NCI-H2029 (cell line): Measurements from ENCODE around the gene RAPGEF6.
"Not testable (repeated sequence)": the region's sequence is repeated elsewhere in the genome, so short reads cannot be mapped to it uniquely, and the experiment has no call there.

Experiments used
- DNase-seq: peaks from one replicate; lab custom pipeline; 2025; lab: John Stamatoyannopoulos, UW

Gene RAPGEF6

DNA sequence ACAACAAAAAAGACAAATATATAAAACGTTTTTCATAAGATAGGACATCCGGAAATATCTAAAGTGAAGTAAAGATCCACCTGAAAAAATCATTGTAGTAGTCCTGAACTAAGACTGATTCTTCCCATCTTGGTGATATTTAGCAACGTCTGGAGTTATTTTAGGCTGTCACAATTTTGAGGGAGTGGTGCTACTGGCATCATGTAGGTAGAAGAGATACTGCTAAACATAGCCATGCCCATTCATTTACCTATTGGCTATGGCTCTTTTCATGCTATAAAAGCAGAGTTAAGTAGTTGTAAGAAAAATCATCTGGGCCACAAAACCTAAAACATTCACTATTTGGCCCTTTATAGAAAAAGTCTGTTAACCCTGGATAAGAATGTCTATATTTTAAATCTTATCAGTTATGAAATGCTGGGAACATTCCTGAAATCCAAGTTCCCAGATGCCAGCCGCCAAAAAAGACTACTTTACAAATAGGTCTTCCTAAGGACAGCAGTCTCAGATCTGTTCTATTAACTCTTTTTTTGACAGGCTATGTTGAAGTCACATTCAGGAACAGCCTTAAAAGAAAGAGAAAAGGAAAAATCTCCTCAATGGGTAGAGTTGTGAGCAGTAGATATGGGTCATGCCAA lies 27.0 kb downstream of the RAPGEF6 start:
- DNase-seq: no peak

DNA sequence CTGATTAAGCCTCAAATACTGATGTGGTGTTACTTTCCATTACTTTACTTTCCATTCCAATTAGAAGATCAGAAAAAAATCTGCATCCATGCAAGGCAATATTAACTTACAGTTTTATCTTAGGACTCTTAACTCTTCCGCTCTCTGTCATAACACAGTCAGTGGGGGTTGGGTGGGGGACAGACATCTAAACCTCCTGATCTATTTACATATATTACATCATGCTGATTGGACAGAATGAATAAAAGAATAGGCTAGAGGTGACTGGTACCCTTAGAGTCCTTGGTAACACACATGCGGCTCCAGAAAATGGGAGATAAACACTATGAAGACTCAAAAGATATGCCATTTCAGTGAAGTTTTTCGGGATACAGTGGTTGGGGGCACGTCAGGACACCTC lies 27.6 kb downstream of the RAPGEF6 start:
- no peak for DNase-seq

DNA sequence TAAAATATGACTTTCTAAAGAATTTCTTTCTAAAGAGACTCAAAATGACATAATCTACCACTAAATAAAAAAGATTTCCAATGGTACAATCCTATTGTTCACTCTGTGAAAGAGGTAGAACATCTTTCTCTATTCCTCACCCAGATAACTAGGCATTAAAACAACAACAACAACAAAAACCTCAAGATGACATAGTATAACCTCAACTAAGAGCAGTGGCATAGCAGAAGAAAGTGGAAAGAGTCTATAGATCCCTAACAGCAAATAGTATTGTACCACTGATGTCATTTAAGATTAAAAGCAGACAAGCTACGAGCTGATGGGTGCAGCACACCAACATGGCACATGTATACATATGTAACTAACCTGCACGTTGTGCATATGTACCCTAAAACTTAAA lies 29.9 kb downstream of the RAPGEF6 start:
- no peak for DNase-seq

DNA sequence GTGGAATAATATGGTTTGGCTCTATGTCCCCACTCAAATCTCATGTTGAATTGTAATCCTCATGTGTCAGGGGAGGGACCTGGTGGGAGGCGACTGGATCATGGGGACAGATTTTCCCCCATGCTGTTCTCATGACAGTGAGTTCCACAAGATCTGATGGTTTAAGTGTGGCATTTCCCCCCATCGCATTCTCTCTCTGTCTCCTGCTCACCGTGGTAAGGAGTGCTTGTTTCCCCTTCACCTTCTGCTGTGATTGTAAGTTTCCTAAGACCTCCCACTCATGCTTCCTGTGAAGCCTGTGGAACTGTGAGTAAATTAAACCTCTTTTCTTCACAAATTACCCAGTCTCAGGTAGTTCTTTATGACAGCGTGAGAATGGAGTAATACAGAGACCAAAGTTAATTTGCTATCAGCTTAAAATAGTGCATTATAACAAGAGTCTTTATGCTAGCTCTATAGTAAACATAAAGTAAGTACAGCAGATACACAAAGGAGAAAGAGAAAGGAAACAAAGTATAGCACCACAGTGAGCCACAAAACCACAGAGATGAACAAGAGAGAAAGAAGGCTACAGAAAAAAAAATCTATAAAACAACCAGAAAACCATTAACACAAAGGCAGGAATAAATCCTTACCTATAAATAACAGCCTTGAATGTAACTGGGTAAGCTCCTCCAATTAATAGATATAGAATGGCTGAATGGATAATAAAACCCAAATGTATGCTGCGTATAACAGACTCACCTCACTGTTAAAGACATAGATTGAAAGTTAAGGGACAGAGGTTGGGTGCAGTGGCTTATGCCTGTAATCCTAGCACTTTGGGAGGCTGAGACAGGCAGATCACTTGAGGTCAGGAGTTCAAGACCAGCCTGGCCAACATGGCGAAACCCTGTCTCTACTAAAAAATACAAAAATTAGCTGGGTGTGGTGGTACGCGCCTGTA lies 39.7 kb downstream of the RAPGEF6 start:
- DNase-seq: no peak

DNA sequence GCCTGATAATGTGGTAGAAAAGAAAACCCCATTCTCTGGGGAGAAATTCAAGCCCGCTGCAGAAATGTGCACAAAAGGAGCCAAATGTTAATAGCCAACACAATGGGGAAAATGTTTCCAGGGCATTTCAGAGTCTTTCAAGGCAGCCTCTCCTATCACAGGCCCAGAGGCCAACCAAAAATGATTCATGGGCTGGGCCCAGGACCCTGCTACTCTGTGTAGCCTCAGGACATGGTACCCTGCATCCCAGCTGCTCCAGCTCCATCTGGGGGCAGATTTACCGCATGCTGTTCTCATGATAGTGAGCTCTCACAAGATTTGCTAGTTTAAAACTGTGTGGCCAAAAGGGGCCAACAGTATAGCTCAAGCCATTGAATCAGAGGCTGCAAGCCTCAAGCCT lies 41.1 kb downstream of the RAPGEF6 start:
- no peak for DNase-seq

DNA sequence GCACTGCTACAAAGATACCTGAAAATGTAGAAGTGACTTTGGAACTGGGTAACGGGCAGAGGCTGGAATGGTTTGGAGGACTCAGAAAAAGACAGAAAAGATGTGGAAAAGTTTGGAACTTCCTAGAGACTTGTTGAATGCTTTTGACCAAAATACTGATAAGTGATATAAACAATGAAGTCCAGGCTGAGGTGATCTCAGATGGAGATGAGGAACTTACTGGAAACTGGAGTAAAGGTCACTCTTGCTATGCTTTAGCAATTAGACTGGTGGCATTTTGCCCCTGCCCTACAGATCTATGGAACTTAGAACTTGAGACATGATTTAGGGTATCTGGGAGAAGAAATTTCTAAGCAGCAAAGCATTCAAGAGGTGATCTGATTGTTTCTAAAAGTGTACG lies 41.6 kb downstream of the RAPGEF6 start:
- not testable (repeated sequence) for DNase-seq

DNA sequence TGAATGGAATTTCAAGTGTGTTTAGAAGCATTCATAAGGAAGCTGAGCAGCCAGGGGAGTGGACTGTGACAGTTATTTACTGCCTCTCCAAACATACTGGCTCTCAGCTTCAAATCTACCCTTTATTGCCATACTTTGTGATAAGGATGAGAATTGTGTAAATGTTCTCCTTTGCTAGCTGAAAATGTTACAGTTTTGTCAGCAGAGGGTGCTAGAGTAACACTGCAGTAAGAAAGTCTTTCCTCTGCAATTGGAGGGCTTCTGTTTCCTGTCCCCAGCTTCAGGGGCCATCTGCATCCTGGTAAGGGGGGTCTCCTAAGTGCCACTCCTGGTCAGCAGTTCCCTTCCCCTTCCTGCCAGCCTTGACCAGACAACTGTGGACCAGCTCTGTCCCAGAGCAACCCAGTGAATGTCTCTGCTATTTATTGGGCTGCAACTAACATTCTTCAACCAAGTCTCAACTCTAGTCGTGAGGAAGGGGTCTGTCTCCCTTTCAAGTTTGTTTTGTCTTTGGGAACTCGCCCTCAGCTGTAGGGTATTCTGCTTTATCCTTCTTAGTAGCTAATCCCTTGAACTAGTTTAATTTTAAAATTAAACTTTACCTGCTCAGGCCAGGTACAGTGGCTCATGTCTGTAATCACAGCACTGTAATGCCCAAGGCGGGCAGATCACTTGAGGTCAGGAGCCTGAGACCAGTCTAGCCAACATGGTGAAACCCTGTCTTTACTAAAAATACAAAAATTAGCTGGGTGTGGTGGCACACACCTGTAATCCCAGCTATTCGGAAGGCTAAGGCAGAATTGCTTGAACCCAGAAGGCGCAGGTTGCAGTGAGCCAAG lies 45.3 kb downstream of the RAPGEF6 start:
- DNase-seq: peak; percentile 22

DNA sequence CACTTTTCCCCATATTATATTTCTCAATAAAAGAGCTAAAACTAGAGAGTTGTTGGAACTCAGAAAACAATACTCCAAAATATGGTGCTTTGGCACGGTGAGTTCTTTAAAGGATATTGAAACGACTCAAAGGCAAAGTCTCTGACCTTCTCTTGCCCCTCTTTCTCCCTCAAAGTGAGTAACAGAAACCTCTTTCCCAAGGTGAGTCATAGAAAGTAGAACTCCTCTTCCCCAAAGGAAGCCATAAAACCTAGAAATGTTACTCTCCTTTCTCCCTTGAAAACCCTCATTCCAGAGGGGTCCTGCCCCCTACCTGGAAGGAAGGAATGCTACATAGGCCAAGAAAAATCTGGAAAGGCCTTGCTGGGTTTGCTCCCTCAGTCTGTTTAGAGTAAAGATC lies 47.5 kb downstream of the RAPGEF6 start:
- no peak for DNase-seq

DNA sequence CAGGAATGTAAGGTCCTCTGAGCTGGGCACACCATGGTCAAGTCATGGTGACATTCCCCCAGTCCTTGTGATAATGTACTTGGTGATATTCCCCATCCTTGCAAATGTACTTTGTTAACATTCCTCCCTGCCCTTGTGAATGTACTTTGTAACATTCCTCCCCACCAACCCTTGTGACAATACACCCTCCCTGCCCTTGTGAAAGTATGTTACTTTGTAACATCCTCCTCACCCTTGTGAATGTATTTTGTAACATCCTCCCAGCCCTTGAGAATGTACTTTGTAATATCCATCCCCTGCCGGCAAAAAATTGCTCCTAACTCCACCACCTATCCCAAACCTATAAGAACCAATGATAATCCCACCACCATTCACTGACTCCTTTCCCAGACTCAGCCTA lies 53.3 kb downstream of the RAPGEF6 start:
- no peak for DNase-seq

DNA sequence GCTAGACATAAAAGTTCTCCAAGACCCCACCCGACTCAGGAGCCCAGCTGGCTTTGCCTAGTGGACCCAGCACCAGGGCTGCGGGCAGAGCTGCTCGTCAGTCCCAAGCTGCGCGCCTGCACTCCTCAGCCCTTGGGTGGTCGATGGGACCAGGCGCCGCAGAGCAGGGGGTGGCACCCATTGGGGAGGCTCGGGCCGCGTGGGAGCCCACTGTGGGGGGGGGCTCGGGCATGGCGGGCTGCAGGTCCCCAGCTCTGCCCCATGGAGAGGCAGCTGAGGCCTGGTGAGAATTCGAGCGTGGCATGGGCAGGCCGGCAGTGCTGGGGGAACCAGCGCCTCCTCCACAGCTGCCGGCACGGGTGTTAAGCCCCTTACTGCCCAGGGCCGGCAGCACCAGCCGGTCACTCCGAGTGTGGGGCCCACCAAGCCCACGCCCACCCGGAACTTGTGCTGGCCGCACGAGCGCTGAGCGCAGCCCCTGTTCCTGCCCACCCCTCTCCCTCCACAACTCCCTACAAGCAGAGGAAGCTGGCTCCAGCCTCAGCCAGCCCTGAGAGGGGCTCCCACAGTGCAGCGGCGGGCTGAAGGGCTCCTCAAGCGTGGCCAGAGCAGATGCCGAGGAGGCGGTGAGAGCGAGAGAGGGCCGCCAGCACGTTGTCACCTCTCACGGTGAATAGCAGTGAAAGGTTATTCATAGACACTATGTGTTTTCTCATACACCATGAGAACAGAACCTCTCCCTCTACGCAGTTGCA lies 54.9 kb downstream of the RAPGEF6 start:
- no peak for DNase-seq

DNA sequence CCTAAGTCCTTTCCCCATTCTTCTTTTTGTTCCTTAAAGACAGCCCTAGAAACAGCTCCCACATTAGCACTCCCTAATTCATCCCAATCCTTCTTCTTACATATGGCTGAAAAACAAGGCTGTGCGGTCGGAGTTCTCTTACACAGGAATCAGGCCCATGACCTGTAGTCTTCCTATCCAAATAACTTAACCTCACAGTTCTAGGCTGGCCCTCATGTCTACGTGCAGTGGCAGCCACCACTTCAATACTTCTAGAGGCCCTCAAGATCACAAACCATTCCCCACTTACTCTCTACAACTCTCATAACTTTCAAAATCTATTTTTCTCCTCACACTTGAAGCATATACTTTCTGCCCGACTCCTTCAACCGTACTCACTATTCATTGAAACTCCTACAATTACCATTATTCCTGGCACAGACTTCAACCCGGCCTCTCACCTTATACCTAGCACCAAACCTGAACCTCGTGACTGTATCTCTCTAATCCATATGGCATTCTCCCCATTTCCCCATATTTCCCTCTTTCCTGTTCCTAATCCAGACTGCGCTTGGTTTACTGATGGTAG lies 59.3 kb downstream of the RAPGEF6 start:
- DNase-seq: no peak

DNA sequence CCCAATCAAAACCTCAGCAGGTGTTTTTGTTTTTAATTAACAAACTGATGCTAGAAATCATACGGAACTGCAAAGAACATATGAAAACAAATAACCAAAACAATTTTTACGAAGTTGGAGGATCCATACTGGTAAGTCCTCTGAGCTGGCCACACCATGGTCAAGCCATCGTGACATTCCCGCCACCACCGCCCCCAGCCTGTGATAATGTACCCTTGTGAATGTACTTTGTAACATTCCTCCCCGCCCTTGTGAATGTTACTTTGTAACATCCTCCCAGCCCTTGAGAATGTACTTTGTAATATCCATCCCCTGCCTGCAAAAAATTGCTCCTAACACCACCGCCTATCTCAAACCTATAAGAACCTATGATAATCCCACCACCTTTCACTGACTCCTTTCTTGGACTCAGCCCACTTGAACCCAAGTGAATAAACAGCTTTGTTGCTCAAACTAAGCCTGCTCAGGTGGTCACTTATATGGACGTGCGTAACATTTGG lies 63.3 kb downstream of the RAPGEF6 start:
- DNase-seq: no peak

DNA sequence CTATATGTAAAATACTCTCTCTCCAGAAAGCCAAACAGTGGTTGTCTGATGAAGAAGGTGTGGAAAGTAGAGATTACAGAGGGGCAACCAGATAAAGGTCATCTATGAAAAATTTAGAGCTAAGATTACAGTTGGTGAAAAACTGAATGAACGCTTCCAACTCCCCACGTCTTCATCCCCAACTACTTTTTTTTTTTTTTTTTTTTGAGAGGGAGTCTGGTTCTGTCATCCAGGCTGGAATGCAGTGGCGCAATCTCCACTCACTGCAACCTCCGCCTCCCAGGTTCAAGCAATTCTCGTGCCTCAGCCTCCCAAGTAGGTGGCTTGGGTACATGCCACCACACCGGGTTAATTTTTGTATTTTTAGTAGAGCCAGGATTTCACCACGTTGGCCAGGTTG lies 64.3 kb downstream of the RAPGEF6 start:
- no peak for DNase-seq

DNA sequence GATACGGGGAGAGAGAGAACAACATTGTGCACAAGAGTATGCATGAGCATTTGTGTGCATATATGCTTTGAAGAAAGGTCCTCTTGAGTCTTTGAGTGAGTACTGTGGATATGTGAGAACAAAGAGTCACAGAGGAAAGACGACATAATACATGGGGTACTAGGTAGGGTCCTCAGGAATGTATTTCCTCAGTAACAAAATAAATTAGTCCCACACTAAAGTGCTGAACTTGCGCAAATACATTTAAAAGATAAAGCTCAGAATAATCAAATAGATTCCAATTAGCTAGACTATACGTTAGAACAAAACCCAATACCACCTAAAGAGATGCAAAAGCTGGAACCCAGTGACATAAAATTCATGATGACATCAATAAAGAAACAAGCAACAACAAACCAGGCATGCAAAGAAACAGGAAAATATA lies 70.8 kb downstream of the RAPGEF6 start:
- no peak for DNase-seq

DNA sequence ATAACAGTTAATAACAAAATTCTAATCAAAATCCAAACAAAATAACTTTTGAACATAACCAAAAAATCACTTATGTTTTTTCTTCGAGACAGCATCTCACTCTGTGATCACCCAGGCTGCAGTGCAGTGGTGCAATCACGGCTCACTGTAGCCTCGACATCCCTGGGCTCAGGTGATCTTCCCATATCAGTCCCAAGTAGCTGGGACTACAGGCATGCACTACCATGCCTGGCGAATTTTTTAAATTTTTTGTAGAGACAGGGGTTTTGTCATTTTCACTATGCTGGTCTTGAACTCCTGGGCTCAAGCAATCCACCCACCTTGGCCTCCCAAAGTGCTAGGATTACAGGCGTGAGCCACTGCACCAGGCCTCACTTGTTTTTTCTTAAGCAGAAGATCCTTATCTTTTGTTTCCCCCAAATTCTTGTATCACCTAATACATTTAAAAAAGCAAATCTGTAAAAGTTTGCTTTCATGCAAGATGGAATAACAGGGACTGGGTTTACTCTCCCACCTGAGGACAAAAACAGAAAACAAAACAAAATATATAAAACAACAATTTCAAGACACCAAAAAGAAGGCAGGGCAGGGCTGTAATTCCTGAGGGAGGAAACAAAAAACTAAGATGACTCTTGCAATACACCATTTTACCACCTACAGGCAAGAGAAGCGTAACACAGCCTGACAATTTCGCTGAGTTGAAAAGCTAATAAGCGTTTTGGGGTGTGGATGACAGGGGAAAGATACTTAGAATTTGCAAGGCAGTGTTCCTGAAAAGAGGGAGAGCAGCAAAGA lies 71.4 kb downstream of the RAPGEF6 start:
- no peak for DNase-seq

DNA sequence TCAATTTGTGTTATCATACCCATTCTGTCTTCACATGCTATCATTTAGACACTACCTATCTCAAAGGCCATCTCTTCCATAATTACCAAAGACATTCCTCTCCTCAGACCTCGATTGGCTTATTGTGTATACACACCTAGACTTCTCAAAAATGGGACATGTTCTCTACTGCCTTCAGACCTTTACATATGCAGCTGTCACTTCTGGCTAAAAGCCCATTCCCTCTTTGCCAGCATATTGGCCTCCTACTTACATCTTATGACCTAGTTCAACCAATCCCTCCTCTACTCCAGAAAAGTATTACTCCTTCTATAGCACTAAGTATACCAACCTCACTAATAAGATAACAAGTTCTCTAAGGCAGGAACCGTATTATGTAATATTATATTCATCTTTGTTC lies 84.4 kb downstream of the RAPGEF6 start:
- DNase-seq: no peak

DNA sequence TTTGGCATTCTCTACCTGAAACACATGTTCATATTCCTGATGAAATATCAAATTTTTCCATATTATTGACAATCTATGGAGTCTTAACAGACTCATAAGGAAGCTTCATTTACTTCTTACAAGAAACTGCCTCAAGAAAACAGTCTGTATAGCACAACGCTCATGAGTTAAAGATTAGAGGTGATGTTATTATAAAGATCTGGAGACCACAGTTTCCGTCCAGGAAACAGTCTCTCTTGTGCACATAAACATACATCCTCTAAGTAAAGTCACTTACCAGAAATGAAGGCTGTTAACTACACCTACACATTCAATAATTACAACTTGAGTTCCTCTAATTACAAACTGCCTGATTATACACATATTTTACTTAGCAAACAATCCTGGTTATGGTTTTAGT lies 86.9 kb downstream of the RAPGEF6 start:
- DNase-seq: no peak

DNA sequence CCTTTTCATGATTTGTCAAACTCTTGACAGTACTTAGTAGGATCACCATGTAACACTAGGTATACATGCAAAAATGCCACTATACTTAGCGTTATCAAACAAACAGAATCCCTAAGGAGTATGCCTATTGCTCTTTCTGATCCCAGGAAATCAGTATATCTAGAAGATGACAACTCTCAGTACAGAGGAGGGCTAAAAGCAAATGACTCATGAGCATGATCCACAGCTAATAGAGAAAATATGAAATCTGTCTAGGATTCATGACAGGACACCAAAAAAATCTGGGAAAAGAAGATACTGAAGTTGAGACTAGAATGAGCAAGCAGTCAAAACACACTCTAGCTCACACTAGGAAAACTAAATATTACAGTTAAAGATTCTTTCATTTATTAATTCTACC lies 89.2 kb downstream of the RAPGEF6 start:
- DNase-seq: no peak

DNA sequence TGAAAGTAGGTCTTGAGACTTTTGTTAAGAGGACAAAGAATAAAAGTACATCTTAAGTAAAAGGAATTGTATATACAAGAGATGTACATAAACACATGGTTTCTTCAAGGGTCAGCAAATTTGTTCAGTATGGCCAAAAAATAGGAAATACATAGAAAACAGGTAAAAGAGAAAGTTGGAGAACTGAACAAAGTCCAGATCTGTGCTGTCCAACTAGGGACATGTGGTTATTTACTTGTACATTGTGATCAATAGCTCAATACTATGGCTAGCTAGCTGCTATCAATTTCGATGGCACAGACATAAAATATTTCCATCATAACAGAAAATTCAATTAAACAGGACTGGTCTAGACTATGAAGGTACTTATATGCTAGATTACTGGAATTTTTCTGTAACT lies 92.3 kb downstream of the RAPGEF6 start:
- no peak for DNase-seq

DNA sequence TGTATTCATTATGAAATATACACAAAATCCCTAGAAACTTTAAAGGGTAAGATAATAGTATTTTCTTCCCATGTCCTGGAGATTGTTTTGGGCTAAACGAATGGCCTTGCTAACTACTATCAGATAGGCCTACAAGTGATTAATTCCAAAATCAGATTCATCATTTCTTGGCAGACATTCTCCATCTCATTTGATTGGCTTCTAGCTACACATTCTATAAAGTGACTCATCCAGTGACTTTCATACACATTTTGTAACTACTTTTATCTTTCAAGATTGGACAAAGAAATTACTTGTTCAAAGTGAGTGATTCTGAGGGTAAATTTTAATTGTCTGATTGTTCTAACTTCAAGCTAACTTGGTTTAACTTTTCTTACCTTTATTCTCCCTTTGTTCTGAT lies 93.3 kb downstream of the RAPGEF6 start:
- DNase-seq: no peak

DNA sequence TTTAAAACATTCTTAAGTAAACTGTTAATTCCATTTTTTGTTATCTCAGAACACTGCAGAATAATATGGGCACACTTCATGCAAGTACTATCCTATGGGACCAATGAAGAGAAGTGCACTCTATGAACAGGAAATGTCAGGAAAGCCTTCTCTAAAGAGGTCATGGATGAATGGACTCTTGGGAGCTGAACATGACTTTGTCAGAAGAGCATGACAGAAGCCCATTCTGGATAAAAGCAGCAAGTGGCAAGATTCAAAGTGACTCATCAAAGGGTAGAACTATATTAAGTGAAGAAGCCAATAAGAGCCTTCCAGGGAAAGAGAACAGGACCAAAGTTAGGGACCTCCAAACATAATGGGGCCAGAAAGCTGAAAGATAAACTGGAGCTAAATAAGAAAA lies 94.0 kb downstream of the RAPGEF6 start:
- DNase-seq: peak; percentile 27
